Prostate gland (tissue), 2 donors: Measurements from ENCODE around the gene RHOT2.

Experiments
- POLR2A ChIP-seq: fragments of 450-650 bp; IDR thresholded peaks from one replicate; pipeline ENCODE4 v1.6.1; 2016; ENCODE audit warnings: antibody characterized with exemption, mild to moderate bottlenecking
- TF ChIP-seq, protein P1 (sequence below), 4 experiments: fragments of 200-600 bp in 2 of 4; fragments of 450-650 bp in 2 of 4; sonication (generic) in 2 of 4; IDR thresholded peaks; 1 replicate in 3 of 4; 2 replicates in 1 of 4; pipeline ENCODE4 v1.5.1; 2016 to 2019; ENCODE audit warnings: antibody characterized with exemption in 4 of 4, mild to moderate bottlenecking in 2 of 4, moderate library complexity in 2 of 4

DNA sequence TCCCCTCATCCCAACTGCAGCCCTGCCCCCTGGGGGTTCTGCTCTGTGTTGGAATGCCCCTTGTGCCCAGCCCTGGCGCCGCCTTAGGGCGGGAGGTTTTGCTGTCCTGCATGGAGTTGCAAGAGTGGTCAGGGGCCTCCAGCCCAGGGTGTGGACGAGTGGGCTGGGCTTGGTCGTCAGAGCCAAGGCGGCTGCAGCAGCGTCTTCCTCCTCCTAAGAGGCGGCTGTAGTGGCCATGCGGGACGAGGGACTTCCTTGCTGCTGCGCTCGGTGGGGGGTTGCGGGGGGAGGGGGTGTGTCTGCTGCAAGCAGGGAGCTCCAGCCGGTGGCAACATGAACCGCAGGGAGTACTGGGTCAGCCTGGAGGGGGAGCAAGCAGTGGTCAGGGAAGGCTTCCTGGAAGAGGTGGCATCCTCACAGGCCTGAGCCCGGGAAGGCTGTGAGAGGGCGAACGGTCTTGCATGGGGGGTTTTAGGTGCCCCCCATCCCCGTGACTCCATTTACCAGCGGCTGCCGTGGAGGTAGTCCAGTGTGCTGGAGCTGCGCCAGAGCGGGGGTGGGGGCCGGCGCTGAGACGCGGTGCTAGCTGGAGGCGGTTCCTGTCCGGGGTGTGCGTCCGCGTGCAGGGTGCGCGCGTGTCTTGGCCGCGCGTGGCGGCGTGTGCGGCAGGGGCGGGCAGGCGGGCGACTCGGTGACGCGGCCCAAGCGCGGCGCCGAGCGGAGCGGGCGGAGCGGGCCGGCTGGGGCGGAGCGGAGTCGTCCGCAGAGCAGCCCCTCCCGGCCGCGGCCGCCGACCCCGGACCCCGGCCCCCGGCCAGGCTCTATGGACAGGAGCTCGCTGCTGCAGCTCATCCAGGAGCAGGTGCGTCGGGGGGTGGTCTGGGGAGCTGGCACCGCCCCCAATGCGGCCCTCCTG lies 7.3 kb downstream of the RHOT2 start, which contains the start of gene RHBDL1:
- TF ChIP-seq, protein P1, sequence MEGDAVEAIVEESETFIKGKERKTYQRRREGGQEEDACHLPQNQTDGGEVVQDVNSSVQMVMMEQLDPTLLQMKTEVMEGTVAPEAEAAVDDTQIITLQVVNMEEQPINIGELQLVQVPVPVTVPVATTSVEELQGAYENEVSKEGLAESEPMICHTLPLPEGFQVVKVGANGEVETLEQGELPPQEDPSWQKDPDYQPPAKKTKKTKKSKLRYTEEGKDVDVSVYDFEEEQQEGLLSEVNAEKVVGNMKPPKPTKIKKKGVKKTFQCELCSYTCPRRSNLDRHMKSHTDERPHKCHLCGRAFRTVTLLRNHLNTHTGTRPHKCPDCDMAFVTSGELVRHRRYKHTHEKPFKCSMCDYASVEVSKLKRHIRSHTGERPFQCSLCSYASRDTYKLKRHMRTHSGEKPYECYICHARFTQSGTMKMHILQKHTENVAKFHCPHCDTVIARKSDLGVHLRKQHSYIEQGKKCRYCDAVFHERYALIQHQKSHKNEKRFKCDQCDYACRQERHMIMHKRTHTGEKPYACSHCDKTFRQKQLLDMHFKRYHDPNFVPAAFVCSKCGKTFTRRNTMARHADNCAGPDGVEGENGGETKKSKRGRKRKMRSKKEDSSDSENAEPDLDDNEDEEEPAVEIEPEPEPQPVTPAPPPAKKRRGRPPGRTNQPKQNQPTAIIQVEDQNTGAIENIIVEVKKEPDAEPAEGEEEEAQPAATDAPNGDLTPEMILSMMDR (IDR thresholded peaks at IDR 0.05), result no peak
- TF ChIP-seq POLR2A, result no peak
